ENCODE measurements around the gene CDH13.

Gene CDH13

DNA sequence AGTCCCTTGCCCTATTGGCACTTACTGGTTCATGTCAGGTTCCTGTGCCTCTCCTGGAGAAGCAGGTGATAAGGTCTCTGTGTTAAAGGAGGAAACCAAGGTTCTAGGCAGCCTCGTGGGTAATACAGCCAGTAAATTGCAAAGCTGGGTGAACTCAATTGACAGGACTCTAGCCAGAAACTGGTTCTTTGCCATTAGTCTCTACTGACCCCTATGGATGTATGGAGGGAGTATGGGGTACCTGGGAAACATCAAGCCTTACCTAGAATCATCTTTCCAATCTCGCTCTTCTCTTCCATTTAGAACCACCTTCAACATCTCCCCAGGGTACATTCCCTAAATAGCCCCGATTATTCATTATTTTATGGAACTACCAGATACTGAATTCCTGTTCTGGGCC is 169.3 kb downstream of the CDH13 start:
- H3K4me3 ChIP-seq (ENCODE audit: low read depth, low read length) = no peak overlapping the region
- TF ChIP-seq, protein P1, sequence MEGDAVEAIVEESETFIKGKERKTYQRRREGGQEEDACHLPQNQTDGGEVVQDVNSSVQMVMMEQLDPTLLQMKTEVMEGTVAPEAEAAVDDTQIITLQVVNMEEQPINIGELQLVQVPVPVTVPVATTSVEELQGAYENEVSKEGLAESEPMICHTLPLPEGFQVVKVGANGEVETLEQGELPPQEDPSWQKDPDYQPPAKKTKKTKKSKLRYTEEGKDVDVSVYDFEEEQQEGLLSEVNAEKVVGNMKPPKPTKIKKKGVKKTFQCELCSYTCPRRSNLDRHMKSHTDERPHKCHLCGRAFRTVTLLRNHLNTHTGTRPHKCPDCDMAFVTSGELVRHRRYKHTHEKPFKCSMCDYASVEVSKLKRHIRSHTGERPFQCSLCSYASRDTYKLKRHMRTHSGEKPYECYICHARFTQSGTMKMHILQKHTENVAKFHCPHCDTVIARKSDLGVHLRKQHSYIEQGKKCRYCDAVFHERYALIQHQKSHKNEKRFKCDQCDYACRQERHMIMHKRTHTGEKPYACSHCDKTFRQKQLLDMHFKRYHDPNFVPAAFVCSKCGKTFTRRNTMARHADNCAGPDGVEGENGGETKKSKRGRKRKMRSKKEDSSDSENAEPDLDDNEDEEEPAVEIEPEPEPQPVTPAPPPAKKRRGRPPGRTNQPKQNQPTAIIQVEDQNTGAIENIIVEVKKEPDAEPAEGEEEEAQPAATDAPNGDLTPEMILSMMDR (IDR thresholded peaks at IDR 0.05; ENCODE audit: control insufficient read depth, extremely low read depth, insufficient read depth) = no peak
- no peak for DNase-seq (ENCODE audit: low read depth)

DNA sequence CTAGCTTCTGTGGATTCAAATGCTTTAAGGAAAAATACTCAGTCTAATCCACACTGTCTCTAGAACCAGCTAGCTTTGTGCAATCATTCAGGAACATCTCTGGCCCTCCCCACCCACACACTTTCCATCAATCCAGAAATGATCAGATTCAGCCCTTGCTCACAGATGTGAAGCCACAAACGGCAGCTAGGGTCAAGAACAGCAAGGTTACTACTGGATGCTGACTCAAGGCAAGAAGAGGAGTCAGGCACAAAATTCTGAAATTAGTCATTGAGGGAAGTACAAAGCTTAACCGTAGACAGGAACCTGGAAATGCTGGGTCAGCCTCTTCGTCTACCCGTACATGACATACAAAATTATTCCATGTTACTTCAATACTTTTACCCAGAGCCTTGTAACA is 174.6 kb downstream of the CDH13 start:
- DNase-seq (ENCODE audit: low read depth) = no peak
- TF ChIP-seq, protein P1 (IDR thresholded peaks at IDR 0.05; ENCODE audit: control insufficient read depth, extremely low read depth, insufficient read depth) = no peak
- no peak overlapping the region for H3K4me3 ChIP-seq (ENCODE audit: low read depth, low read length)

DNA sequence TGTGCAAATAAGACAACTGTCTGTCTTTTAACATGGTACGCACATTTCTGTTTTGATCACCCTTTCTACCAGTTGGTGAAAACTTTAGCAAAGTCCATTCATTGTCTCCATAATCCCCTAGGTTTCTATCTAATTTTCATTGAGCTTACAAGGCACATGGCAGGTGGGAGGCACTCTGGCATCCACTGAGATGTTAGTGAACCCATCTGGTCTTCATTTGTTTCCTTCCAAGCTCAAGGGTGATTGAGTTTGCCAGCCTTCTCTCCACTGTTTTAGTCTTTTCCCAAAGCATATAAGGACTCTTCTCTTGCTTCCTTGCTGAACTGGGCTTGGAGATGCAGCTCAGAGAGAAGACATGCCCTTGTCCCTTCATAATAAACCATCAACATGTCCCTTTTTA is 179.1 kb downstream of the CDH13 start:
- no peak for DNase-seq (ENCODE audit: low read depth)
- TF ChIP-seq, protein P1 (IDR thresholded peaks at IDR 0.05; ENCODE audit: control insufficient read depth, extremely low read depth, insufficient read depth) = no peak
- H3K4me3 ChIP-seq (ENCODE audit: low read depth, low read length) = no peak overlapping the region

- TF ChIP-seq, protein P1 (IDR thresholded peaks at IDR 0.05; ENCODE audit: control insufficient read depth, extremely low read depth, insufficient read depth) = no peak
- no peak for DNase-seq (ENCODE audit: low read depth)
- no peak overlapping the region for H3K4me3 ChIP-seq (ENCODE audit: low read depth, low read length)
Measured at GRCh38 chr16:82807311-82807710, 180.5 kb downstream of the CDH13 start.

DNA sequence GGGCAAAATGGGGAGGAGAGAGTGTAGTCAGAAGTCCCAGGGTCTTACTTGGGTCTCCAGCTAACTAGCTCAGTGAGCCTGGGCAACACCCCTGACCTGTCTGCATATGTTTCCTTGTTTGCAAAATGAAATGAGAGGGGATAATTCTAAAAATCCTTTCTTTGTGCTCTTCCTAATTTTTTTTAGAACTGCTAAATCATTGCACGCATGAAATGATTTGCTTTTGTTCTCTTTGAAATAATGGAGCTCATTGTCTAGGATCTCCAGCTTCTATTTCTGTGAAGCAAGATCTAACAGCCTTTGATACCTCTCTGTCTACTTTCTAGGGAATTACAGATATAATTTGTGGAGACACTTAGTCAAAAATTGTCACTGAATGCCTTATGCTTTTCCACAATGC is 181.3 kb downstream of the CDH13 start:
- DNase-seq (ENCODE audit: low read depth) = no peak
- TF ChIP-seq, protein P1 (IDR thresholded peaks at IDR 0.05; ENCODE audit: control insufficient read depth, extremely low read depth, insufficient read depth) = no peak
- H3K4me3 ChIP-seq (ENCODE audit: low read depth, low read length) = no peak overlapping the region

- DNase-seq (ENCODE audit: low read depth) = no peak
- TF ChIP-seq, protein P1 (IDR thresholded peaks at IDR 0.05; ENCODE audit: control insufficient read depth, extremely low read depth, insufficient read depth) = no peak
- no peak overlapping the region for H3K4me3 ChIP-seq (ENCODE audit: low read depth, low read length)
Measured at GRCh38 chr16:82810077-82810476, 183.3 kb downstream of the CDH13 start.

DNA sequence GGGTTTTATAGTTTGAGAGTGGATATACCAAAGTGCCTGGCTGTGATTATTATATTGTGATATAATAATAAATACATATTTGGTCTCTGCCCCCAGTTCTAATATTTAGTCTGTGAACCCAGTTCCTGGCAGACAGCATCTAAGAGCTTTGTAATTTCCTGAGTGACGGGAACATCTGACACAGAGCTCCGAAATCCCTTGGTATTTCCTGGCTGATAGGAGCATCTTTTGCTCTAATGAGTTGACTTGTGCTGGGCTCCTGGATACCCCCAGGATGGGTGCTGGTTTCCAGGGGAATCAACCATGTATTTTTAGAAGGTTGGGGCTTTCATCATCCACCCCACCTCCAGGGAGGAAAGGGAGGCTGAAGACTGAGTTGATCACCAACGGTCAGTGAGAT is 187.3 kb downstream of the CDH13 start:
- no peak overlapping the region for H3K4me3 ChIP-seq (ENCODE audit: low read depth, low read length)
- DNase-seq (ENCODE audit: low read depth) = no peak
- TF ChIP-seq, protein P1 (IDR thresholded peaks at IDR 0.05; ENCODE audit: control insufficient read depth, extremely low read depth, insufficient read depth) = no peak

All from LNCaP clone FGC (cell line).